Brain microvascular endothelial cell (primary cell): ENCODE data around the gene BMPER.
A peak's percentile ranks its signal among the peaks of the same experiment; 100 is the strongest.

Experiments
- DNase-seq: peaks from one replicate; pipeline ENCODE4 v3.0.0-alpha.2; 2020
- H3K27ac ChIP-seq: fragments of 250-450 bp; sonication (Bioruptor Pico); 2 replicates; pipeline ENCODE4 v1.5.1; 2020; ENCODE audit warnings: mild to moderate bottlenecking, moderate library complexity
- H3K27me3 ChIP-seq: fragments of 250-450 bp; sonication (Bioruptor Pico); replicated peaks from 2 replicates; pipeline ENCODE4 v1.5.1; 2020; ENCODE audit warnings: mild to moderate bottlenecking
- H3K36me3 ChIP-seq: fragments of 250-450 bp; sonication (Bioruptor Pico); replicated peaks from 2 replicates; pipeline ENCODE4 v1.5.1; 2020; ENCODE audit warnings: mild to moderate bottlenecking
- H3K4me3 ChIP-seq: 2 replicates; pipeline ENCODE4 v1.5.1; 2011; ENCODE audit warnings: low read depth, mild to moderate bottlenecking, control low read depth, low read length, moderate library complexity
- in situ Hi-C: cut with HindIII; loops from 2 replicates; pipeline ENCODE4 v1.10.0; 2017; ENCODE audit warnings: low sequenced_read_pairs, low pct_ligation_motif_present
- TF ChIP-seq, protein P1 (sequence below): IDR thresholded peaks from 2 replicates; pipeline ENCODE4 v1.5.1; 2011; ENCODE audit warnings: low read depth, mild to moderate bottlenecking, moderate library complexity, low read length, control low read depth, inconsistent platforms; ENCODE audit errors: missing control alignments

Gene BMPER

DNA sequence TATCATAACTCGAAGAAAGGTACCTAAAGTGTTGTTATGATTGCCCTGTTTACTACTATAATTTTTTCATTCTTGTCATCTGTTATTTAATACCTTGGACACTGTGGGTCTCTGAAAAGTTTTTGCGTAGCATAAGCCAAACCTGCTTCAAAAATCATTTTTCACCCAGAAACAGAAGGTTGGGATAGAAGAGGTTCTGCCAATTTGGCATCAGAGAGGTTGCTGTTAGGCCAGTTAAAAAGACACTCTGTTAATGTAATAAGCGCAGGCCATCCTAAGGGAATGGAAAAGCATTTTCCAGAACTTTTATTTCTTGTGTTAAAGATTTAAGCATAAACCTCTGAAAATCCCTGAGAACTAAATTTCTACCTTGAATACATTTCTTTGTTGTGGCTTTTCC, 212.2 kb downstream of the BMPER start:
- no peaks in the 10 kb centered on the region for H3K27me3 ChIP-seq
- in situ Hi-C loops = no loop called here
- H3K36me3 ChIP-seq = no peaks in the 10 kb centered on the region

GRCh38 chr7:34121366-34121765, 216.0 kb downstream of the BMPER start:
- no peak for DNase-seq
- in situ Hi-C loops = no loop called here
- Histone ChIP-seq H3K27ac (no peak overlapping the region), H3K27me3 (no peaks in the 10 kb centered on the region), H3K36me3 (no peaks in the 10 kb centered on the region), H3K4me3 (no peak overlapping the region)
- TF ChIP-seq, protein P1, sequence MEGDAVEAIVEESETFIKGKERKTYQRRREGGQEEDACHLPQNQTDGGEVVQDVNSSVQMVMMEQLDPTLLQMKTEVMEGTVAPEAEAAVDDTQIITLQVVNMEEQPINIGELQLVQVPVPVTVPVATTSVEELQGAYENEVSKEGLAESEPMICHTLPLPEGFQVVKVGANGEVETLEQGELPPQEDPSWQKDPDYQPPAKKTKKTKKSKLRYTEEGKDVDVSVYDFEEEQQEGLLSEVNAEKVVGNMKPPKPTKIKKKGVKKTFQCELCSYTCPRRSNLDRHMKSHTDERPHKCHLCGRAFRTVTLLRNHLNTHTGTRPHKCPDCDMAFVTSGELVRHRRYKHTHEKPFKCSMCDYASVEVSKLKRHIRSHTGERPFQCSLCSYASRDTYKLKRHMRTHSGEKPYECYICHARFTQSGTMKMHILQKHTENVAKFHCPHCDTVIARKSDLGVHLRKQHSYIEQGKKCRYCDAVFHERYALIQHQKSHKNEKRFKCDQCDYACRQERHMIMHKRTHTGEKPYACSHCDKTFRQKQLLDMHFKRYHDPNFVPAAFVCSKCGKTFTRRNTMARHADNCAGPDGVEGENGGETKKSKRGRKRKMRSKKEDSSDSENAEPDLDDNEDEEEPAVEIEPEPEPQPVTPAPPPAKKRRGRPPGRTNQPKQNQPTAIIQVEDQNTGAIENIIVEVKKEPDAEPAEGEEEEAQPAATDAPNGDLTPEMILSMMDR = no peak

More for the DNA sequence above, 212.2 kb downstream of the BMPER start:
- no peak for DNase-seq
- TF ChIP-seq, protein P1 = no peak
- Histone ChIP-seq H3K27ac (no peak overlapping the region), H3K4me3 (no peak overlapping the region)

GRCh38 chr7:34123316-34123715, 218.0 kb downstream of the BMPER start:
- DNase-seq = no peak
- in situ Hi-C loops = no loop called here
- Histone ChIP-seq H3K27ac (no peak overlapping the region), H3K4me3 (no peak overlapping the region), H3K36me3 (no peaks in the 10 kb centered on the region), H3K27me3 (no peaks in the 10 kb centered on the region)
- TF ChIP-seq, protein P1 = no peak

DNA sequence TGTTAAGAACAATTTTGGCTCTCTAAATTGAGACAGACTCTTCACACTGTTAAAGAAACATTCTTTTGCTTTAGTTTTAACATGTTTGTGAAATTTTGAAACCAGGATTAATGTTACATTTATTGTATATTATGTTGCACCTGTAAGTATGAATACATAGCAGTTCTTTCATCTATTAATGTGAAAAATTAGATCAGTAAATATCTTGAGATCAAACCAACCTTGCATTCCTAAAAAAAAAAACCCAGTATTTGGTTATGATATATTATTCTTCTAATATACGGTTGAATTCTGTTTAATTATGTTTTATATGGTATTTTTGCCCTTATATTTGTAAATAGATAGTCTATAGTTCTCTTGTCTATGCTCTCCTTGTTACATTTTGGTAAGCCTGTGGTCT, 219.4 kb downstream of the BMPER start:
- no peaks in the 10 kb centered on the region for H3K27me3 ChIP-seq
- in situ Hi-C loops = no loop called here
- no peak overlapping the region for H3K27ac ChIP-seq
- TF ChIP-seq, protein P1 = no peak
- H3K4me3 ChIP-seq = no peak overlapping the region
- H3K36me3 ChIP-seq = no peaks in the 10 kb centered on the region
- no peak for DNase-seq

GRCh38 chr7:34128762-34129161, 223.4 kb downstream of the BMPER start:
- TF ChIP-seq, protein P1 = no peak
- peak; percentile 81 for DNase-seq
- in situ Hi-C loops = no loop called here
- no peak overlapping the region for H3K4me3 ChIP-seq
- no peak overlapping the region for H3K27ac ChIP-seq
- H3K36me3 ChIP-seq = no peaks in the 10 kb centered on the region
- H3K27me3 ChIP-seq = no peaks in the 10 kb centered on the region

DNA sequence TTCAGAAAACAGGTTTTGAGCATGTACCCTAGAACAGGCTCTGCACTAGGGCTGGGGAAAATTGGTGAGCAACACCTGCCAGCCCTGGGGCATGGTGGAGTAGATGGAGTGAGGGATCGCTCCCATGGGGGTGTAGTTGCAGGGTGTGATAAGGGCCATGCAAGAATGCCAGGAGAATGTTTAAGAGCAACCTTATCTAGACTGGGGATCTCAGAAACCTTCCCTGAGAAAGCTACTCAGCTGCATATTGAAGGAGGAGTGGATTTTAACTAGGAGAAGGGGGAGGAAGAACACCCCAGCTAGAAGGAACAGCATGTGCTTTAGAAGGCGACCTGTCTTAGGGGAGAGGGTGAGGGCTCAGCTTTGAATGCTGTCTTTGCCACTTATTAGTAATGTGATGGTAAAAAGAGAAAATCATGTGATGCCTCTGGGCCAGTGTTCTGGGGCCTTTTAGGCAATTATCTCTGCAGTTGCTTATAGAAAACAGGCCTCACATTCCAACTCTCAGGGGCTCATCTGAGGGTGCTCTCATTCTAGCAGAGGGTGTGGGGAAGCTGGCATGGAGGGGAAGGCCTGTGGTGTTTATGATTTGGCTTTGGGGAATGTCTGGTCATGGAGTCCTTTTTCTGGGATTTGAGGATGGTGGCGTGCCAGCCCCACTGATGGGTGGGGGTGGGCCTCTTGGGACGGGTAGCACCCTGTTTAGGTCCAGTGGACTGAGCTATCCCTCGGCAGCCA, 225.4 kb downstream of the BMPER start:
- TF ChIP-seq, protein P1 = no peak
- in situ Hi-C loops = no loop called here
- no peak overlapping the region for H3K4me3 ChIP-seq
- DNase-seq = no peak
- H3K27ac ChIP-seq = no peak overlapping the region
- H3K36me3 ChIP-seq = no peaks in the 10 kb centered on the region
- no peaks in the 10 kb centered on the region for H3K27me3 ChIP-seq
